Cerebellar nuclear complex (tissue), 1 donor: ENCODE measurements around the gene ST6GALNAC4.

ENCODE experiments used
- DNase-seq, 2 experiments: peaks; one replicate each; lab custom pipeline; 2025; lab: John Stamatoyannopoulos, UW

Gene ST6GALNAC4

GRCh38 chr9:127916720-127917581, at the start of gene ST6GALNAC4:
TSS of gene ST6GALNAC4 (minus strand) at chr9:127917041. CDS start at chr9:127916419, 622 bp downstream.
- DNase-seq, result peak; percentile 73 to 77

GRCh38 chr9:127965953-127966352, 49.1 kb upstream of the ST6GALNAC4 start:
- DNase-seq, result no peak

- DNase-seq, result no peak
These were observed 46.7 kb upstream of the ST6GALNAC4 start for GRCh38 chr9:127963359-127964064.

DNA sequence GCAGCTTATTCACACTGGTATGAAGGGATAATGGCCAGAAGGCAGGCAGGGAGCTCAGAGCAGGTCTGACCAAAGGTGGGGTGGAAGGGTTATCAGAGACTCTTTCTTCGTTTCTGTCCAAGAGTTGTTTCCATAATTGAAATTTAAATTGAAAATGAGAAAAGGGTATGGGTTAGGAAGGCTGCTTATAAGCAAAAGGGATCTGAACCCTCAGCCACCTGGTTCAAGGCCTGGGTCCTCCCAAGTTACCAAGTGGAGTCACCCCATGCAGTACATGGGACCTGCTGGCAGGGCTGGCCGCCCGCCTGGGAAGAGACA, 46.2 kb upstream of the ST6GALNAC4 start:
- no peak for DNase-seq

- no peak for DNase-seq
These were observed 45.4 kb upstream of the ST6GALNAC4 start for GRCh38 chr9:127962278-127962677.

DNA sequence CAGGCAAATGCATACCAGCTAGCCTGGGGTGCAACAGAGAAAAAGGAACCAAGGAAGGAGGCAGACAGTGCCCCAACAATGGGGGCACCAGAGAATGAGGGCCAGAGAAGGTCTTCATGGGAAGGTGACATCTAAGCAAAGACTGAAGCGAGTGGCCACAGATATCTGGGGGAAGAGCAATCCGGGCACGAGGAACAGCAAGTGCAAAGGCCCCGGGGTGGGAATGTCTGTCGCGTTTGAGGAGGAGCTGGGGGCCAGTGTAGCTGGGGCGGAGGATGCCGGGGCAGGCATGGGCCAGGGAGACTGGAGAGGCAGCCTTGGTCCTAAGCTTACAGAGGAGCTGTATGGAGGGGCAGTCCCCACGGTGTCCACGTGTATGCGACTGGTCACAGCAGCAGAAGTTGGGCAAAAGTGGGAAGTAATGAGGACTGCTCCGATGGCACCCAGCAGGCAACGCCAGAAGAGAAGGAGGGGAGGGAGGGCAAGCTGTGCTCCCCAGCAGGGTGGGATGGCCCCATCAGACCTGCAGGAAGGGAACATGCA, 44.8 kb upstream of the ST6GALNAC4 start:
- no peak for DNase-seq

DNA sequence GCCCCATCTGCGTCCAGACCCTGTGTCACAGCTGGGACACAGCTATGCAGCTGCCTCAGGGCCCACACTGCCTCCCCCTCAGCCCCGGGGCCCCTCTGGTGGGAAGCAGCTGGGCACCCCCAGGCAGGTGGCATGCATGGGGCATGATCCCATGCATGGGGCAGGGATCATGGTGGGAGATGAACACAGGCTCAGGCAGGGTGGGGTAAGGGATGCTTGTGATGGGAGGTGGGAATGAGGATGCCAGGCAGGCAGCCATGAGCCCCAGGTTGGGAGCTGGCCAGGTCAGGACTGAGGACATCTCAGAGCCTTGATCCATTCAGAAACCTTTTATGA, 44.3 kb upstream of the ST6GALNAC4 start:
- no peak for DNase-seq

GRCh38 chr9:127960410-127961154, 43.7 kb upstream of the ST6GALNAC4 start:
- DNase-seq, result no peak

DNA sequence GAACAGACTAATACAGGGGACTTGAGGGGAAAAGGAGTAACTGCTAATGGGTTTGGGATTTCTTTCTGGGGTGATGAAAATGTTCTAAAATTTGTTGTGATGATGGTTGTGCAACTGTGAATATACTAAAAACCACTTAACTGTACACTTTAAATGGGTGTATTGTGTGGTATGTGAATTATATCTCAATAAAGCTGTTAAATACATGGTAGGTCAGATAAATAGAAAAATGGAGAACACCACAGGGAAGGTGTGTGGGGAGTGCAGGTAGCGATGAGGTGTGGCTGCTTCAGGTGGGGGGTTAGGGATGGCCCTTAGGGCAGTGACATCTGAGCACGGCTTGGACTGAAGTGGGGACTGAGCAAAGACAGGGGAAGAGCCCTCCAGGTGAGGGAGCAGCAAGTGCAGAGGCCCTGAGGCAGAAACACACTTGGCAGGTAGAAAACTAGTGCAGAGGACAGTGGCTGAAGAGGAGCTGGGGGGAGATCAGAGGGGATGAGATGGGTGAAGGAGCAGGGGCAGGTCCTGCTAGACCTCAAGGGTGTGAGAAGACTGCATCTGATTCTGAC, 43.1 kb upstream of the ST6GALNAC4 start:
- no peak for DNase-seq

GRCh38 chr9:127959398-127959797, 42.6 kb upstream of the ST6GALNAC4 start:
- no peak for DNase-seq

- no peak for DNase-seq
These were observed 41.9 kb upstream of the ST6GALNAC4 start for GRCh38 chr9:127958728-127959127.

DNA sequence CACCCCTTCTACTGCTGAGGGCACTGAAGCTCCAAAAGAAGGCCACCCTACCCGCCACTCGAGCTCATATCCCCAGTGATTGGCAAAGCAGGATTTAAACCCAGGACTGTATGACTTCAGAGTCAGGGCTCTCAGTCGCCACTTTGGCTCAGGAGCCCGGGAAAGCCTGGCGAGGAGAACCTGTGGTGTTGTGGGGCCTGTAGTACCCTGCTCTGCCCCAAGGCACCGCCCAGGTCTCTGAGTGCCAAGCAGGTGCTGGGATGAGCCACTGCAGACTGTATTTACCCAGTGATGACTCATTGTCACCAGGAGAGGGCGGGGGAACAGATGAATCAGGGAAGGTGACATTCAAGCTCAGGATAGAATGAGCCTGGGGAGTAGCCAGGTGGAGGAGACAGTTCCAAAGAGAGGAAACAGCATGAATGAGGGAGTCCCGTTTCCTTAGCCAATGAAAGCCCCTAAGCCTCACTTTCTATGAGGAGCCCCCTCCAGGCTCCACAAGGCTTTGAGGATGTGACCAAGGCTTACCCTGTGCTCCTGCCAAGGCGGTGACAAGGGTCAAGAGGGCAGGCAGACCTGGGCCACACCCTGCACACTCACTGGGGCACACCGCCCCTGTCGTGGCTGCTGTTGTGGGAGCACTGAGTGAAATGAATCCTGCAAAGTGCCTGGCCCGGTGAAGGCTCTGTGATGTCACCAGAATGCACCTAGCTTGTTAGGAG, 38.6 kb upstream of the ST6GALNAC4 start:
- peak in 1 of 2 experiments; percentile 83 for DNase-seq

DNA sequence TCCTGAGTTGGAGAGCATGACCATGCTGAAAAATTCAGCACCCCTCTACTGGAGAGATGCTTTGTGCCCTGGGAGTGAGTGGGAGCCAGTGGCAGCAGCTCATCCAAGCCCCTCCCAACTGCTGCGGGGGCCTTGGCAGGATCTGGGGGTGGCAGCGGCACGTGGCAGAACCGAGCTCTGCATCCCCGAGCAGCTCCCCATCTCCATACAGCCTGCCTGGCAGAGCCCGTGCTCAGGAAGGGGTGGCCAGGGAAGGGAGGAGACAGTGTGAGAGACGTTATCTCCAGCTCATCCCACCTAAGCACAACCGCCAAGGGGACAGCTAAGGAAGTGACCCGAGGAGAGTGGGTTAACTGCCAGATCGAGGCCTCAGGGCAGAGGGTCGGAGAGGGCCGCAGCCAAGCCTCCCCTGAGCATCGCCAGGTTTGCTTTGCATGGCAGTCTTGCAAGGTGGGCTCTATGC, 38.0 kb upstream of the ST6GALNAC4 start:
- DNase-seq, result no peak

DNA sequence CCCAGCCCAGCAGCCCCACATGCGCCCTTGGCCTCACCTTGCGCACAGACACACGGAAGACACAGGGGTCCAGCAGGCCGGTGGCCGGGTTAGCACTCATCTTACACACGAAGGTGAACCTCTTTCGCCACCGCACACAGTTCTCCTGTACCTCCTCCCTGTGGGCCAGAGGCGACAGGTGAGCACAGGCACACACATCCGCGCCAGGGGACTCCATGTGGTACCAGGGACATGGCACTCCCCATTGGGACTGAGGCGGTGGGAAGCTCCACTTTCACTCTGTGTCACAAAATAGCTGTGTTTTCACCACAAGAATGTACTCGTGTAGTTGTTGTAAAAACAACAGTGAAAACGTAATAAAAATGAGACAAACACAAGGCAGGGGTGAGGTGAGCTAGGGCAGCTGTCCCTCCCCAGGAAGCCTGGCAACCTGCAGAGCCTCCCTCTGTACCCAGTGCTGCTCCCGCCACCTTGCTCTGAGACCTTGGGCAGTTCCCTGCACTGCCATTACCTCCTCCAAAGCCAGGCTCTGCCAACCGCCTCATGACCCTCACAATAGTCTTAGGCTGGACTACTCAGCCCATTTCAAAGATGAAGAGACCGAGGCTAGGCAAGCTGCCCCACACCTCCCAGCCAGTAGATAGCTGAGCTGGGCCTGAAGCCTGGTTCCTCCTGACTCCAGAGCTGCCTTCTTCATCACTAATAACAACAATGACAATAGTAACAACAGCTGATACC, 37.1 kb upstream of the ST6GALNAC4 start:
- no peak for DNase-seq

- DNase-seq, result no peak
These were observed 36.3 kb upstream of the ST6GALNAC4 start for GRCh38 chr9:127953154-127953553.

GRCh38 chr9:127950513-127951289, 33.9 kb upstream of the ST6GALNAC4 start:
- no peak for DNase-seq

DNA sequence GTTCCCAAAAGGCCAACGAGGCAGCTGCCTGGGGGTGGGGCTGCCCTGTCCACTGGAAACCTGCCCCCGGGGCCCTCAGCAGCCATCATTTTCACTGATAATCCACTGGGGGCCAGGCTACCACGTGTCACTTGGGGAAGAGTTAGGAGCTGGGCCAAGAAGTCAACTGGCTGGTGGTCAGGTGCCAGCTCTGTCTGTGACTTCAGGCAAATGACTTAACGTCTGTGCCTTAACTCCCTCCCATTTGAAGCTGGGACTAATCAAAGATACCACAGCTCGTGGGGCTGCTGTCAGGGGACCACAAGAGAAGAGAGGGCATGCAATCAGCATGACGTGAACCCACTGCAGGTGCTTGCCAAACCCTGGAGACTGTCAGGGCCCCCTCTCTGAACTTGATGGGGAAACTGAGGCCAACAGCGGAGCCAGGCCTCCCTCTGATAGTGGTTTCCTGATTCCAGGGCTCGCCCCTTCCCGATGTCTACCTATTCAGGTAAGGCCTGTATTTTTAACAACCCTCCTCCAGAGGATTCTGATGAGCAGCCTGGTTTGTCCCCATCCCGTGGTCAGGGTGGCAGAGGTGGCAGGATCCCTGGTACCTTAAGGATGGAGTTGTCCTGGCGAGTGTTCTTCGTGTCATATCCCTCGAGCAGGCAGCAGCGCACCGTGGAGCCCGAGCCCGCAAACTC, 33.1 kb upstream of the ST6GALNAC4 start:
- no peak for DNase-seq

DNA sequence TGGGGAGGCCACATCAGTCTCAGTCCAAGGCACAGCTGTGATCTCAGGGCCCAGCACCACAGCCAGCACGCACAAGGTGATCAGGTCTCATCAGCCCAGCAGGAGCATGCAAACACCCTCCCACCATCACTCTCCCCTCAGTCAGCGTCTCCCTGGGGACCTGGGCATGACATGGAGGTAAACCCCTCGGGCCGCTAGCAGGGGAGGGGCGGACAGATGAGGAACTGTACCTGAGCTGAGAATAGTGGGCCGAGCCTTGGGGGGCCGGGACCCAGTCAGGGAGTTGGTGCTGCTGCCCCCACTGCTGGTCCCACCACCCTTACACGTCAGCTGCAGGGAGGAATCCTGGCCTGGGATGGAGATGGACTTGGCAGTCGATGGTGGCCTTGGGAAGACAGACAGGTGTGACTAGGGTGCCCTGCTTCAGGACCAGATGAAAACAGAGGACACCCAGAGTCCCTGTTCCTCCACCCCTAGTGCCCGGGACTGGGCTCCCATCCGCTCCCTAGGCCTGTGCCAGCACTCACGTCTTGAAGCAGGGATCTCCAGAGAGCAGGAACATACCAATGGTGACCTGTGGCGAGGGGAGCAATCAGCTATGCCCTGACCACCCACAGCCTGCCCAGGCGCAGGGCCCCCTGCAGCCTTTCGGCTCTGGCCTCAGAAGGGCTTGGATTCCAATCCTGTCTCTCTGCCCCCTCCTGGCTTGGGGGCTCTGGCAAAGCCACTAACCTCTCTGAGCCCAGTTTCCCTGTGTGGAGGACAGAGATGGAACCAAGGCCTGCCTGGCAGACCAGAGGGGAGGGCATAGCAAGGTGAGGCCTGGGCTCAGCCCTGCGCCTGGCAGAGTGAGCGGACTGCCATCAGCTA, 31.2 kb upstream of the ST6GALNAC4 start:
- DNase-seq, result no peak
